Endothelial cell of umbilical vein (primary cell): ENCODE data around the gene ECEL1. TPM values are rescaled to one million over a fixed set of nuclear protein-coding genes. Genes with fewer than 3 reads are reported as not detected.

Source experiments
- BruUV-seq: library from RNA; stranded (reverse); fragments of 400-500 nt; replicated peaks from 2 replicates; lab custom pipeline; 2021; lab: Mats Ljungman, UMichigan
- CTCF ChIA-PET: fragments of 300-600, 350-600 bp; sonication (Branson Sonifier 250); formaldehyde crosslinking; loops from one replicate; lab custom pipeline; 2021; ENCODE audit warnings: antibody characterized with exemption, inconsistent platforms; lab: Charles Lee
- POLR2A ChIA-PET: fragments of 300-600, 350-600 bp; sonication (Branson Sonifier 250); formaldehyde crosslinking; loops from one replicate; lab custom pipeline; 2021; ENCODE audit warnings: antibody characterized with exemption, inconsistent platforms; lab: Charles Lee
- DNase-seq: peaks from one replicate; pipeline ENCODE4 v3.0.0-alpha.2; 2011; ENCODE audit warnings: low read depth, low spot score
- FAIRE-seq: peaks from 2 replicates; lab custom pipeline; 2011; peaks lifted over from hg19 to GRCh38; lab: Jason Lieb, UNC
- H2AFZ ChIP-seq: 2 replicates; pipeline ENCODE4 v1.6.0; 2012; ENCODE audit warnings: low read depth, low read length, control low read depth, inconsistent platforms
- H3K27ac ChIP-seq: 2 replicates; pipeline ENCODE4 v1.5.1; 2011; ENCODE audit warnings: low read depth, mild to moderate bottlenecking, control low read depth, low read length, moderate library complexity; ENCODE audit not compliant: insufficient read depth
- H3K27me3 ChIP-seq, 2 experiments: 2 replicates each; pipeline versions ENCODE4 v1.6.0 to v1.6.1; 2011; ENCODE audit warnings: low read length in 2 of 2, mixed read lengths in 1 of 2; ENCODE audit not compliant: control insufficient read depth in 2 of 2, insufficient read depth in 2 of 2
- H3K36me3 ChIP-seq, 2 experiments: 2 replicates in 1 of 2; 3 replicates in 1 of 2; pipeline ENCODE4 v1.5.1; 2011; ENCODE audit warnings: low read length in 2 of 2, mild to moderate bottlenecking in 1 of 2, moderate library complexity in 1 of 2; ENCODE audit not compliant: control insufficient read depth in 2 of 2, insufficient read depth in 2 of 2; ENCODE audit errors: extremely low read depth in 1 of 2
- H3K4me1 ChIP-seq: 3 replicates; pipeline ENCODE4 v1.5.1; 2011; ENCODE audit warnings: mild to moderate bottlenecking, low read length; ENCODE audit not compliant: control insufficient read depth, insufficient read depth; ENCODE audit errors: extremely low read depth
- H3K4me2 ChIP-seq: 2 replicates; pipeline ENCODE4 v1.6.1; 2011; ENCODE audit warnings: low read length, control low read depth, mixed read lengths; ENCODE audit not compliant: insufficient read depth
- H3K4me3 ChIP-seq, 3 experiments: fragments of 200-600 bp in 1 of 3; sonication (generic), shearing (Covaris generic) in 1 of 3; replicated peaks in 1 of 3; 2 replicates each; pipeline ENCODE4 v1.5.1; 2011 to 2016; ENCODE audit warnings: control low read depth in 3 of 3, low read length in 3 of 3, mild to moderate bottlenecking in 2 of 3, inconsistent platforms in 1 of 3, low read depth in 1 of 3, moderate library complexity in 1 of 3; ENCODE audit not compliant: insufficient read depth in 1 of 3
- H3K79me2 ChIP-seq: 2 replicates; pipeline ENCODE4 v1.6.0; 2012; ENCODE audit warnings: low read length, inconsistent platforms; ENCODE audit not compliant: control insufficient read depth, insufficient read depth
- H3K9ac ChIP-seq: replicated peaks from 2 replicates; pipeline ENCODE3; 2011; ENCODE audit warnings: low read length, control low read depth; ENCODE audit not compliant: insufficient read depth; ENCODE audit errors: extremely low read depth
- H3K9me1 ChIP-seq: replicated peaks from 3 replicates; pipeline ENCODE4 v1.6.0; 2011; ENCODE audit warnings: mild to moderate bottlenecking, low read length; ENCODE audit not compliant: control insufficient read depth, insufficient read depth; ENCODE audit errors: extremely low read depth
- H3K9me3 ChIP-seq: replicated peaks from 2 replicates; pipeline ENCODE4 v1.5.1; 2012; ENCODE audit warnings: low read length, inconsistent platforms; ENCODE audit not compliant: control insufficient read depth, insufficient read depth
- H4K20me1 ChIP-seq: replicated peaks from 2 replicates; pipeline ENCODE3; 2011; ENCODE audit warnings: mild to moderate bottlenecking, low read length; ENCODE audit not compliant: control insufficient read depth, insufficient read depth; ENCODE audit errors: extremely low read depth
- CTCF ChIP-seq, 2 donors: IDR thresholded peaks; 1 replicate in 1 of 2; 2 replicates in 1 of 2; pipeline ENCODE4 v1.5.1; 2011; ENCODE audit warnings: low read length in 2 of 2, mild to moderate bottlenecking in 2 of 2, moderate library complexity in 2 of 2, control low read depth in 1 of 2, inconsistent platforms in 1 of 2, low read depth in 1 of 2; ENCODE audit not compliant: insufficient read depth in 1 of 2; ENCODE audit errors: extremely low read depth in 1 of 2
- EZH2 ChIP-seq: IDR thresholded peaks from 2 replicates; pipeline ENCODE4 v1.6.1; 2012; ENCODE audit warnings: borderline replicate concordance, low read depth, mild to moderate bottlenecking, moderate library complexity, low read length, inconsistent platforms; ENCODE audit not compliant: severe bottlenecking
- FOS ChIP-seq: IDR thresholded peaks from 2 replicates; pipeline ENCODE4 v1.6.1; 2011; ENCODE audit warnings: mild to moderate bottlenecking, low read length, moderate library complexity, borderline replicate concordance; ENCODE audit not compliant: insufficient read depth
- GATA2 ChIP-seq: IDR thresholded peaks from 2 replicates; pipeline ENCODE4 v1.7.0; 2011; ENCODE audit warnings: low read depth, mild to moderate bottlenecking, moderate library complexity, mixed read lengths, low read length; ENCODE audit not compliant: insufficient read length, insufficient read depth
- MAX ChIP-seq: IDR thresholded peaks from 2 replicates; pipeline ENCODE4 v1.6.1; 2011; ENCODE audit not compliant: insufficient read depth, insufficient read length
- MYC ChIP-seq: IDR thresholded peaks from one replicate; pipeline ENCODE4 v1.6.1; 2011; ENCODE audit warnings: mild to moderate bottlenecking, low read depth, low read length
- POLR2AphosphoS5 ChIP-seq: IDR thresholded peaks from 2 replicates; pipeline ENCODE4 v1.6.1; 2012; ENCODE audit warnings: low read depth, mild to moderate bottlenecking, control low read depth, low read length, moderate library complexity; ENCODE audit not compliant: insufficient read depth
- dilution Hi-C: fragments of 300-500 bp; cut with MboI; formaldehyde crosslinking; loops from one replicate; pipeline ENCODE4 v1.15.0; 2019; ENCODE audit warnings: low sequenced_read_pairs; ENCODE audit not compliant: extremely low pct_ligation_motif_present
- intact Hi-C: fragments of 100-400 bp; cut with micrococcal nuclease; formaldehyde crosslinking; loops from one replicate; pipeline ENCODE4 v1.10.0; 2022
- polyA plus RNA-seq, 4 experiments: library from polyadenylated mRNA; depleted of rRNA in 3 of 4; stranded (reverse) in 3 of 4; unstranded in 1 of 4; fragments of >200 nt; gene quantifications; 2 replicates each; pipeline versions ENCODE4 v1.2.1 to v1.2.3, GENCODE V29; 2011 to 2012; ENCODE audit warnings: missing spikeins in 1 of 4
- total RNA-seq: library from RNA; stranded (reverse); gene quantifications from 2 replicates; pipeline ENCODE4 v1.2.3, GENCODE V29; 2021

ECEL1 gene
- total and polyA plus RNA-seq, 2 donors (not counting 3 experiments of a cell fraction or from before 2014, with no cell fraction given) = not detected

GRCh38 chr2:232455426-232456255 is 32.0 kb downstream of the ECEL1 start, which contains the start of gene ALPI:
Gene ALPI, plus strand, starts transcription at chr2:232456153. Its CDS starts 47 bp downstream, at chr2:232456200.
- Histone ChIP-seq H2AFZ (no peak within 1 kb of the TSS), H3K36me3 (no peaks in the 10 kb centered on the region), H3K4me2 (no peak within 1 kb of the TSS), H3K9ac (no peak within 1 kb of the TSS), H3K4me3 (no peak within 1 kb of the TSS), H3K79me2 (no peaks in the 10 kb centered on the region), H4K20me1 (no peaks in the 10 kb centered on the region), H3K27me3 (peaks cover 4 to 8% of the 10 kb centered on the region in 2 experiments), H3K9me3 (no peaks in the 10 kb centered on the region), H3K9me1 (no peaks in the 10 kb centered on the region), H3K4me1 (no peaks in the 10 kb centered on the region), H3K27ac (no peak within 1 kb of the TSS)
- BruUV-seq = no TSS peak
- FAIRE-seq (no peak), DNase-seq (no peak)
- TF ChIP-seq MAX (no peak), CTCF (IDR thresholded peaks at IDR 0.05; ENCODE audit: extremely low read depth in 1 of 2, insufficient read depth in 1 of 2, low read depth in 1 of 2, low read length in 2 of 2) (no peak), EZH2 (no peak), GATA2 (no peak), MYC (no peak), FOS (no peak), POLR2AphosphoS5 (no peak)
- ChIA-PET POLR2A (no interaction called here), CTCF (no interaction called here)
- intact Hi-C loops = no loop called here
- dilution Hi-C loops = no loop called here
